Activated CD8-positive, alpha-beta memory T cell treated with anti-CD3 and anti-CD28 coated beads for 36 hours (primary cell): ENCODE data around the gene HHATL. TPM values are rescaled to one million over a fixed set of nuclear protein-coding genes. Genes with fewer than 3 reads are reported as not detected.

Experiments
- CTCF ChIA-PET: fragments of 350-600 bp; sonication (Branson Sonifier 250); formaldehyde crosslinking; loops from one replicate; lab custom pipeline; 2021; ENCODE audit warnings: antibody characterized with exemption; lab: Charles Lee
- POLR2A ChIA-PET: fragments of 350-600 bp; sonication (Branson Sonifier 250); formaldehyde crosslinking; loops from one replicate; lab custom pipeline; 2021; ENCODE audit warnings: antibody characterized with exemption; lab: Charles Lee
- total RNA-seq, 2 experiments: library from RNA; stranded (reverse); gene quantifications; one replicate each; pipeline ENCODE4 v1.2.3, GENCODE V29; 2021

Gene HHATL
- total RNA-seq, 2 experiments from 2014 or later, result not detected

- ChIA-PET CTCF (no interaction called here), POLR2A (no interaction called here)
Observed at GRCh38 chr3:42704136-42704841, 1.7 kb upstream of the HHATL start.

GRCh38 chr3:42703695-42704025 is 1.1 kb upstream of the HHATL start:
- POLR2A ChIA-PET, result no interaction called here
- CTCF ChIA-PET, result no interaction called here

- ChIA-PET POLR2A (no interaction called here), CTCF (no interaction called here)
Observed at GRCh38 chr3:42702982-42703694, 540 bp upstream of the HHATL start.

- ChIA-PET POLR2A (no interaction called here), CTCF (interaction anchor here (0.6 kb wide), 1 partner anchor 1908 kb away, joined by 5 read pairs; no protein-coding TSS in a partner anchor)
Observed at GRCh38 chr3:42701371-42702065, 1.1 kb downstream of the HHATL start.

GRCh38 chr3:42700366-42701288 is 2.0 kb downstream of the HHATL start:
- CTCF ChIA-PET, result no interaction called here

GRCh38 chr3:42699511-42699971 is 3.1 kb downstream of the HHATL start:
- ChIA-PET CTCF (interaction anchor here (0.5 to 1.2 kb wide), 3 partner anchors 11 to 111 kb away, joined by 3 read pairs; no protein-coding TSS in a partner anchor), POLR2A (no interaction called here)

More at GRCh38 chr3:42700366-42701288, 2.0 kb downstream of the HHATL start:
- POLR2A ChIA-PET, result no interaction called here

GRCh38 chr3:42698911-42699230 is 3.7 kb downstream of the HHATL start:
- ChIA-PET POLR2A (no interaction called here), CTCF (interaction anchor here (0.8 to 1.2 kb wide), 2 partner anchors 10 to 20 kb away, joined by 3 read pairs; no protein-coding TSS in a partner anchor)

- ChIA-PET CTCF (interaction anchor here (0.8 to 1.2 kb wide), 2 partner anchors 9 to 19 kb away, joined by 3 read pairs; no protein-coding TSS in a partner anchor), POLR2A (no interaction called here)
Observed at GRCh38 chr3:42698216-42698910, 4.2 kb downstream of the HHATL start.

- POLR2A ChIA-PET, result no interaction called here
- CTCF ChIA-PET, result no interaction called here
Observed at GRCh38 chr3:42697289-42698051, 5.1 kb downstream of the HHATL start.

GRCh38 chr3:42696356-42697288 is 6.0 kb downstream of the HHATL start:
- CTCF ChIA-PET, result no interaction called here
- POLR2A ChIA-PET, result no interaction called here

- ChIA-PET POLR2A (no interaction called here), CTCF (no interaction called here)
Observed at GRCh38 chr3:42694366-42694765, 8.2 kb downstream of the HHATL start.

GRCh38 chr3:42693530-42693930 is 9.1 kb downstream of the HHATL start:
- ChIA-PET CTCF (no interaction called here), POLR2A (no interaction called here)

GRCh38 chr3:42692667-42693529 is 9.7 kb downstream of the HHATL start:
- CTCF ChIA-PET, result no interaction called here
- POLR2A ChIA-PET, result no interaction called here

GRCh38 chr3:42691816-42692666 is 10.6 kb downstream of the HHATL start:
- ChIA-PET POLR2A (no interaction called here), CTCF (no interaction called here)
